MCF 10A (cell line): ENCODE data around the gene DDR1. TPM values are rescaled to one million over a fixed set of nuclear protein-coding genes. Genes with fewer than 3 reads are reported as not detected.
"Not testable (repeated sequence)": the region's sequence is repeated elsewhere in the genome, so short reads cannot be mapped to it uniquely, and the experiment has no call there.

Source experiments
- BruUV-seq: library from RNA; stranded (reverse); fragments of 400-500 nt; replicated peaks from 2 replicates; lab custom pipeline; 2021; lab: Mats Ljungman, UMichigan
- CTCF ChIA-PET: fragments of 300-600 bp; sonication (Branson Sonifier 250); formaldehyde crosslinking; extraction: SDS; loops from one replicate; lab custom pipeline; 2021; ENCODE audit warnings: antibody characterized with exemption, inconsistent platforms; lab: Yijun Ruan, JAX
- POLR2A ChIA-PET: fragments of 300-600, 350-650 bp; sonication (Branson Sonifier 250); formaldehyde crosslinking; extraction: SDS; loops from one replicate; lab custom pipeline; 2020; ENCODE audit warnings: antibody characterized with exemption, inconsistent platforms; lab: Yijun Ruan, JAX
- DNase-seq: peaks from one replicate; pipeline ENCODE4 v3.0.0-alpha.2; 2018; ENCODE audit not compliant: unreplicated experiment
- H3K27ac Mint-ChIP-seq: one replicate; pipeline ENCODE4 v1.8.0; 2022; ENCODE audit warnings: mild to moderate bottlenecking, low read depth, mixed read lengths; ENCODE audit not compliant: unreplicated experiment
- H3K27me3 Mint-ChIP-seq: one replicate; pipeline ENCODE4 v1.8.0; 2022; ENCODE audit warnings: mixed read lengths; ENCODE audit not compliant: insufficient read depth, unreplicated experiment
- H3K36me3 Mint-ChIP-seq: one replicate; pipeline ENCODE4 v1.8.0; 2022; ENCODE audit warnings: mild to moderate bottlenecking, moderate library complexity, mixed read lengths; ENCODE audit not compliant: insufficient read depth, unreplicated experiment
- H3K4me1 Mint-ChIP-seq: one replicate; pipeline ENCODE4 v1.8.0; 2022; ENCODE audit warnings: mixed read lengths; ENCODE audit not compliant: insufficient read depth, unreplicated experiment
- H3K4me3 Mint-ChIP-seq: one replicate; pipeline ENCODE4 v1.8.0; 2022; ENCODE audit warnings: mild to moderate bottlenecking, moderate library complexity, mixed read lengths; ENCODE audit not compliant: unreplicated experiment
- H3K9me3 Mint-ChIP-seq: one replicate; pipeline ENCODE4 v1.8.0; 2022; ENCODE audit warnings: mixed read lengths; ENCODE audit not compliant: unreplicated experiment
- CTCF ChIP-seq: fragments of 200-600 bp; IDR thresholded peaks from one replicate; pipeline ENCODE4 v1.8.0; 2022; ENCODE audit warnings: antibody characterized with exemption, mild to moderate bottlenecking; ENCODE audit not compliant: unreplicated experiment
- intact Hi-C: fragments of 100-400 bp; cut with micrococcal nuclease; formaldehyde crosslinking; loops from 2 replicates; pipeline ENCODE4 v1.14.1; 2022
- total RNA-seq: library from RNA; stranded (reverse); gene quantifications from 2 replicates; pipeline ENCODE4 v1.2.3, GENCODE V29; 2022

The DDR1 gene
- total RNA-seq, 1 experiment from 2014 or later, result 66.0 TPM

- no peaks in the 10 kb centered on the region for H3K9me3 Mint-ChIP-seq
- H3K27ac Mint-ChIP-seq, result no peak overlapping the region
- H3K27me3 Mint-ChIP-seq, result no peaks in the 10 kb centered on the region
- no peaks in the 10 kb centered on the region for H3K36me3 Mint-ChIP-seq
- POLR2A ChIA-PET, result interaction anchor here (0.5 to 1.3 kb wide), 2 partner anchors 20 to 729 kb away, joined by 3 to 5 read pairs; no protein-coding TSS in a partner anchor
- H3K4me1 Mint-ChIP-seq, result peaks cover 5% of the 10 kb centered on the region
- H3K4me3 Mint-ChIP-seq, result no peak overlapping the region
- CTCF ChIA-PET, result interaction anchor here (0.9 to 1.0 kb wide), 2 partner anchors 40 to 225 kb away, joined by 3 read pairs; no protein-coding TSS in a partner anchor
- no peak for TF ChIP-seq CTCF
- DNase-seq, result no peak
- BruUV-seq, result no TSS peak
- intact Hi-C loops, result no loop called here
Measured at GRCh38 chr6:30862156-30862875, 22.0 kb upstream of the DDR1 start.

GRCh38 chr6:30864325-30864724 lies 20.0 kb upstream of the DDR1 start:
- H3K4me3 Mint-ChIP-seq, result no peak overlapping the region
- H3K36me3 Mint-ChIP-seq, result no peaks in the 10 kb centered on the region
- peaks cover 5% of the 10 kb centered on the region for H3K4me1 Mint-ChIP-seq
- CTCF ChIA-PET, result interaction anchor here (0.6 kb wide), 1 partner anchor 42 kb away, joined by 3 read pairs; no protein-coding TSS in a partner anchor
- DNase-seq, result no peak
- BruUV-seq, result no TSS peak
- H3K27me3 Mint-ChIP-seq, result no peaks in the 10 kb centered on the region
- POLR2A ChIA-PET, result interaction anchor here (0.9 to 1.4 kb wide), 2 partner anchors 8 to 21 kb away, joined by 3 to 5 read pairs; no protein-coding TSS in a partner anchor
- H3K9me3 Mint-ChIP-seq, result peaks cover 8% of the 10 kb centered on the region
- intact Hi-C loops, result no loop called here
- no peak overlapping the region for H3K27ac Mint-ChIP-seq
- no peak for TF ChIP-seq CTCF

GRCh38 chr6:30869241-30869749 lies 15.0 kb upstream of the DDR1 start:
- BruUV-seq, H3K27me3 Mint-ChIP-seq, DNase-seq, intact Hi-C loops, POLR2A ChIA-PET, H3K4me3 Mint-ChIP-seq, H3K36me3 Mint-ChIP-seq, CTCF ChIA-PET, H3K4me1 Mint-ChIP-seq, H3K27ac Mint-ChIP-seq: not testable (repeated sequence)
- H3K9me3 Mint-ChIP-seq, result peaks cover 26% of the 10 kb centered on the region

- intact Hi-C loops, result no loop called here
- H3K9me3 Mint-ChIP-seq, result peaks cover 26% of the 10 kb centered on the region
- no peaks in the 10 kb centered on the region for H3K27me3 Mint-ChIP-seq
- no peak overlapping the region for H3K27ac Mint-ChIP-seq
- CTCF ChIA-PET, result no interaction called here
- POLR2A ChIA-PET, result no interaction called here
- no TSS peak for BruUV-seq
- no peak for DNase-seq
- H3K4me3 Mint-ChIP-seq, result no peak overlapping the region
- peaks cover 10% of the 10 kb centered on the region for H3K4me1 Mint-ChIP-seq
- no peak for TF ChIP-seq CTCF
- no peaks in the 10 kb centered on the region for H3K36me3 Mint-ChIP-seq
Measured at GRCh38 chr6:30870546-30870945, 13.8 kb upstream of the DDR1 start.
